ENCODE data around the gene CYP2D6. TPM values are rescaled to one million over a fixed set of nuclear protein-coding genes. Genes with fewer than 3 reads are reported as not detected.
A peak's percentile ranks its signal among the peaks of the same experiment; 100 is the strongest.

The CYP2D6 gene
- total and polyA plus RNA-seq, 10 of the 15 experiments (the other 5 are each of a cell fraction or from before 2014, with no cell fraction given): 0.08 to 1.4 (median 0.39) TPM

- no peak; the same call in 1 of the 2 replicates for TF ChIP-seq NKRF (conservative IDR thresholded peaks at IDR 0.05)
- TF ChIP-seq CBFB (IDR thresholded peaks at IDR 0.05; ENCODE audit: low read depth): no peak; the same call in none of the 2 replicates
- no peak for TF ChIP-seq ZNF274 (IDR thresholded peaks at IDR 0.05; ENCODE audit: insufficient read depth, insufficient read length)
- no peak; the same call in 1 of the 2 replicates for TF ChIP-seq MTA2 (IDR thresholded peaks at IDR 0.05; ENCODE audit: low read depth)
- TF ChIP-seq, protein P1, sequence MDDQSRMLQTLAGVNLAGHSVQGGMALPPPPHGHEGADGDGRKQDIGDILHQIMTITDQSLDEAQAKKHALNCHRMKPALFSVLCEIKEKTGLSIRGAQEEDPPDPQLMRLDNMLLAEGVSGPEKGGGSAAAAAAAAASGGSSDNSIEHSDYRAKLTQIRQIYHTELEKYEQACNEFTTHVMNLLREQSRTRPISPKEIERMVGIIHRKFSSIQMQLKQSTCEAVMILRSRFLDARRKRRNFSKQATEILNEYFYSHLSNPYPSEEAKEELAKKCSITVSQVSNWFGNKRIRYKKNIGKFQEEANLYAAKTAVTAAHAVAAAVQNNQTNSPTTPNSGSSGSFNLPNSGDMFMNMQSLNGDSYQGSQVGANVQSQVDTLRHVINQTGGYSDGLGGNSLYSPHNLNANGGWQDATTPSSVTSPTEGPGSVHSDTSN (IDR thresholded peaks at IDR 0.05; ENCODE audit: insufficient replicate concordance, low read depth, low read length): peak; percentile 97
- peak; percentile 64 for TF ChIP-seq IRF5 (IDR thresholded peaks at IDR 0.05; ENCODE audit: borderline replicate concordance)
- no peak for TF ChIP-seq HDAC2 (IDR thresholded peaks at IDR 0.05)
- TF ChIP-seq RELB (IDR thresholded peaks at IDR 0.05; ENCODE audit: low read depth): peak; percentile 62
- TF ChIP-seq ZSCAN29 (IDR thresholded peaks at IDR 0.05): no peak
- 0 out of 2 replicates have a peak, but pooled peaks have one; percentile 11 for TF ChIP-seq SMC3 (IDR thresholded peaks at IDR 0.05; ENCODE audit: borderline replicate concordance, low read length)
- no peak for TF ChIP-seq KLF5 (IDR thresholded peaks at IDR 0.05; ENCODE audit: partially characterized antibody)
- no peak for TF ChIP-seq CBX3 (IDR thresholded peaks at IDR 0.05; ENCODE audit: borderline replicate concordance, low read depth)
- TF ChIP-seq SRF (IDR thresholded peaks at IDR 0.05; ENCODE audit: low read depth in 2 of 2, low read length in 2 of 2): no peak
- TF ChIP-seq KAT2A (conservative IDR thresholded peaks at IDR 0.05; ENCODE audit: control insufficient read depth, low read depth, low read length): no peak
- peak; percentile 30; the same call in 1 of the 2 replicates for TF ChIP-seq HCFC1 (IDR thresholded peaks at IDR 0.05; ENCODE audit: low read length)
- no peak for TF ChIP-seq EP300 (IDR thresholded peaks at IDR 0.05; ENCODE audit: borderline replicate concordance in 1 of 2, control insufficient read depth in 1 of 2, low read depth in 2 of 2, low read length in 2 of 2)
- TF ChIP-seq IKZF1 (conservative IDR thresholded peaks at IDR 0.05): peak; percentile 82
- TF ChIP-seq ELK1 (IDR thresholded peaks at IDR 0.05; ENCODE audit: low read depth, low read length): no peak; the same call in 1 of the 2 replicates
- no peak for TF ChIP-seq BMI1 (IDR thresholded peaks at IDR 0.05; ENCODE audit: borderline replicate concordance)
- no peak for TF ChIP-seq ETV6 (conservative IDR thresholded peaks at IDR 0.05 in 1 of 2, IDR thresholded peaks at IDR 0.05 in 1 of 2; ENCODE audit: borderline replicate concordance in 1 of 2, low read depth in 1 of 2)
Measured at GRCh38 chr22:42079319-42080251, 51.0 kb downstream of the CYP2D6 start, which contains the start of gene SMDT1 (continued).

Data from GM12878 (cell line).